GM18526 (cell line): ENCODE measurements around the gene ANKRD40CL.

Experiments used
- POLR2A ChIP-seq: IDR thresholded peaks from 3 replicates; pipeline ENCODE4 v1.6.1; 2011; ENCODE audit not compliant: insufficient read length; ENCODE audit errors: extremely low read depth

Gene ANKRD40CL

GRCh38 chr17:50771991-50772785 lies 4.9 kb upstream of the ANKRD40CL start:
- no peak for TF ChIP-seq POLR2A

GRCh38 chr17:50770346-50770745 lies 3.0 kb upstream of the ANKRD40CL start:
- TF ChIP-seq POLR2A: no peak

- TF ChIP-seq POLR2A: no peak
Observed at GRCh38 chr17:50769884-50770283, 2.6 kb upstream of the ANKRD40CL start.

GRCh38 chr17:50768346-50768761 lies 1.0 kb upstream of the ANKRD40CL start:
- TF ChIP-seq POLR2A: no peak

GRCh38 chr17:50767030-50767429 lies 288 bp downstream of the ANKRD40CL start:
- no peak for TF ChIP-seq POLR2A

GRCh38 chr17:50766222-50767023 lies 895 bp downstream of the ANKRD40CL start:
- TF ChIP-seq POLR2A: no peak

- TF ChIP-seq POLR2A: no peak
Observed at GRCh38 chr17:50765454-50766221, 1.7 kb downstream of the ANKRD40CL start.

- no peak for TF ChIP-seq POLR2A
Observed at GRCh38 chr17:50764734-50765149, 2.6 kb downstream of the ANKRD40CL start.

GRCh38 chr17:50763716-50764475 lies 3.4 kb downstream of the ANKRD40CL start:
- no peak for TF ChIP-seq POLR2A

GRCh38 chr17:50762177-50762576 lies 5.1 kb downstream of the ANKRD40CL start:
- no peak for TF ChIP-seq POLR2A

- TF ChIP-seq POLR2A: no peak
Observed at GRCh38 chr17:50758989-50759544, 8.3 kb downstream of the ANKRD40CL start.

- TF ChIP-seq POLR2A: no peak
Observed at GRCh38 chr17:50758524-50758923, 8.8 kb downstream of the ANKRD40CL start.

GRCh38 chr17:50754521-50754920 lies 12.8 kb downstream of the ANKRD40CL start:
- no peak for TF ChIP-seq POLR2A

GRCh38 chr17:50749245-50749644 lies 18.1 kb downstream of the ANKRD40CL start:
- TF ChIP-seq POLR2A: no peak
